Spleen (tissue), 7 donors: Measurements from ENCODE around the gene PSAT1.

Source experiments
- POLR2AphosphoS5 ChIP-seq, 3 donors: sonication (generic); formaldehyde crosslinking; IDR thresholded peaks; one replicate each; pipeline ENCODE4 v1.5.1; 2017; ENCODE audit warnings: antibody characterized with exemption in 3 of 3
- TF ChIP-seq, protein P1 (sequence below), 11 experiments: fragments of 200-600 bp in 7 of 11; fragments of 450-650 bp in 4 of 11; sonication (generic) in 4 of 11; IDR thresholded peaks in 8 of 11; conservative IDR thresholded peaks in 3 of 11; 1 replicate in 7 of 11; 2 replicates in 4 of 11; pipeline versions ENCODE4 v1.4.0 to v1.8.0; 2016 to 2021; ENCODE audit warnings: antibody characterized with exemption in 11 of 11, inconsistent platforms in 4 of 11, mild to moderate bottlenecking in 1 of 11
- donor health status: DM: no; HTN: no; CAD: no; lungs with moderate emphysema.
- donor health status: DM: no; HTN: no; CAD: no.
- donor health status: DM: no; HTN: no; CAD: no.

DNA sequence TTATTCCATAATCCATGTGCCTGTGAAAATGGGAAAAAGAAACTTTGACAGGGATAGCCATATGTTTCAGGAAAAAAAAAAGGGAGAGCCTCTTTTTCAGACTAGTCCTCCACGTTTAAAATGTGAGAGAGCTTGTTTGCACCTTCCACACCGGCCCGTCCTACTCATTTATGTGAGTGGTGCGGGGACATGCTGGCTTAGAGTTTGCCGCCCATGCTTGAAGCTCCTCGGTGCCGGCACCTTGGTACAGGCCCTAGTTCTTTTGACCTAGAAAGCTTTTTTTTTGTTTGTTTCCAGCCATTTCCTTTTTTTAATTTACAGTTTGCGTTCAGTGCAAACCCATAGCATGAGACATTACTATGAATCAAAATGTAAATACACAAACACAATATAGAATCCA is 27.8 kb downstream of the PSAT1 start:
- TF ChIP-seq, protein P1, sequence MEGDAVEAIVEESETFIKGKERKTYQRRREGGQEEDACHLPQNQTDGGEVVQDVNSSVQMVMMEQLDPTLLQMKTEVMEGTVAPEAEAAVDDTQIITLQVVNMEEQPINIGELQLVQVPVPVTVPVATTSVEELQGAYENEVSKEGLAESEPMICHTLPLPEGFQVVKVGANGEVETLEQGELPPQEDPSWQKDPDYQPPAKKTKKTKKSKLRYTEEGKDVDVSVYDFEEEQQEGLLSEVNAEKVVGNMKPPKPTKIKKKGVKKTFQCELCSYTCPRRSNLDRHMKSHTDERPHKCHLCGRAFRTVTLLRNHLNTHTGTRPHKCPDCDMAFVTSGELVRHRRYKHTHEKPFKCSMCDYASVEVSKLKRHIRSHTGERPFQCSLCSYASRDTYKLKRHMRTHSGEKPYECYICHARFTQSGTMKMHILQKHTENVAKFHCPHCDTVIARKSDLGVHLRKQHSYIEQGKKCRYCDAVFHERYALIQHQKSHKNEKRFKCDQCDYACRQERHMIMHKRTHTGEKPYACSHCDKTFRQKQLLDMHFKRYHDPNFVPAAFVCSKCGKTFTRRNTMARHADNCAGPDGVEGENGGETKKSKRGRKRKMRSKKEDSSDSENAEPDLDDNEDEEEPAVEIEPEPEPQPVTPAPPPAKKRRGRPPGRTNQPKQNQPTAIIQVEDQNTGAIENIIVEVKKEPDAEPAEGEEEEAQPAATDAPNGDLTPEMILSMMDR (IDR thresholded peaks at IDR 0.05 in 8 of 11, conservative IDR thresholded peaks at IDR 0.05 in 3 of 11): no peak
- TF ChIP-seq POLR2AphosphoS5 (IDR thresholded peaks at IDR 0.05): no peak
